Astrocyte of the spinal cord (primary cell): Measurements from ENCODE around the gene SGMS2.

Experiments
- DNase-seq: peaks from one replicate; pipeline ENCODE4 v3.0.0; 2011; ENCODE audit warnings: low read depth, low spot score
- H3K4me3 ChIP-seq: 2 replicates; pipeline ENCODE4 v1.5.1; 2011; ENCODE audit warnings: low read depth, mild to moderate bottlenecking, low read length, moderate library complexity
- in situ Hi-C: cut with HindIII; loops from 2 replicates; pipeline ENCODE4 v1.10.0; 2017; ENCODE audit warnings: low sequenced_read_pairs
- TF ChIP-seq, protein P1 (sequence below): IDR thresholded peaks from 2 replicates; pipeline ENCODE4 v1.5.1; 2012; ENCODE audit warnings: low read depth, mild to moderate bottlenecking, low read length, inconsistent platforms

Gene SGMS2

DNA sequence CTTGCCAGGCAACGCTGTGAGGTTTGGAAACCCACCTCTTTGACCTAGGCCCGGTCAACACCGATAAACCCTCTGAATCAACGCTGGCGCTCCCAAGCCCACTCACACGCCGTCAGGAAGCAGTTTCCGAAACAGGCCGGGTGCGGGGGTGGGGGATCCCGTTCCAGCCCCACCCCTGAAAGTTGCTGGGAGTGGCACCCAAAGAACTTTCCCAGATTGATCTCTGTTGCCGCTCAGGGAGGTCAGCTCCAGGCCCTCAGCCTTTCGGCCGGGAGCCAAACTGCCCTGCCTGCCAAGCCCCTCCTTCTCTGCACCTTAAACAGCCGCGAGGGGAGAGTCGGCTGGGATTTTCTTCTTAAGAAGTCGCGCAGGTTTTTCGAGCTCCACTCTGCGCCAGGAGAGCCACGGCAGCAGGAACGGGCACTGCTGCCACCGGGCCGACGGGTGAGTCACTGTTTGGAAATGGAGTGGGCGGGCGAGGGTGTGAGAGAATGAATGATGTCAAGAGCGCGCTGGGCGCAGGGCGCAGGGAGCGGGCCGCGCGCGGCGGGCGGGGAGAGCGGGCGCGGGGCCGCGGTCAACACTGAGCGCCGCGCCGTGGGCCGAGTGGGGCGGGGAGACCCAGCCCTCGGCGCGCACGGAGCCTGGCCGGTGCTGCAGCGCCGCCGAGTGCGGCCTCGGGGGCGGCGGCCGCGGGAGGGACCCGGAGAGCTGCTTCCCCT is at the start of gene SGMS2:
Gene SGMS2 (plus strand): TSS at position 583 of the 722 bp plus-strand sequence. CDS start 70,622 bp downstream, outside the sequence.
- DNase-seq = peak; percentile 85
- in situ Hi-C loops = no loop called here

DNA sequence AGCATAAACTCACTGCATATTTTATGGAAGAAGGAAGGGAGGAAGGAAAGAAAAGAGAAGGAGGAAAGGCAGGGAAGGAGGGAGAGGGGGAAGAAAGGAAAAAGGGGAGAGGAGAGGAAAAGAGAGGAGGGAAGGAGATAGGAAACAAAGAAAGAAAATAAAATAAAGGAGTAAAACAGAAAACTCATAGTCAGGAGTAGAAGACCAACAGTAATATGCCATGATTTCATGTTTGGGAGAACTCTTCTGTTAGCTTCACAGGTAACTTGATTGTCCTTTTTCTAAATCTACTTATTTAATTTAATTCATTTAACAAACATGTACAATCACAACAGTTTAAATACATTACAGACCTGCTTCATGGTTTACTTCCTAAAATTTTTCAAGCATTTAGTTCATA is 46.8 kb upstream of the SGMS2 start:
- no peak for DNase-seq
- no peak overlapping the region for H3K4me3 ChIP-seq
- TF ChIP-seq, protein P1, sequence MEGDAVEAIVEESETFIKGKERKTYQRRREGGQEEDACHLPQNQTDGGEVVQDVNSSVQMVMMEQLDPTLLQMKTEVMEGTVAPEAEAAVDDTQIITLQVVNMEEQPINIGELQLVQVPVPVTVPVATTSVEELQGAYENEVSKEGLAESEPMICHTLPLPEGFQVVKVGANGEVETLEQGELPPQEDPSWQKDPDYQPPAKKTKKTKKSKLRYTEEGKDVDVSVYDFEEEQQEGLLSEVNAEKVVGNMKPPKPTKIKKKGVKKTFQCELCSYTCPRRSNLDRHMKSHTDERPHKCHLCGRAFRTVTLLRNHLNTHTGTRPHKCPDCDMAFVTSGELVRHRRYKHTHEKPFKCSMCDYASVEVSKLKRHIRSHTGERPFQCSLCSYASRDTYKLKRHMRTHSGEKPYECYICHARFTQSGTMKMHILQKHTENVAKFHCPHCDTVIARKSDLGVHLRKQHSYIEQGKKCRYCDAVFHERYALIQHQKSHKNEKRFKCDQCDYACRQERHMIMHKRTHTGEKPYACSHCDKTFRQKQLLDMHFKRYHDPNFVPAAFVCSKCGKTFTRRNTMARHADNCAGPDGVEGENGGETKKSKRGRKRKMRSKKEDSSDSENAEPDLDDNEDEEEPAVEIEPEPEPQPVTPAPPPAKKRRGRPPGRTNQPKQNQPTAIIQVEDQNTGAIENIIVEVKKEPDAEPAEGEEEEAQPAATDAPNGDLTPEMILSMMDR = no peak
- in situ Hi-C loops = no loop called here

More for the DNA sequence above, at the start of gene SGMS2:
- peak within 1 kb of the TSS; percentile 72 for H3K4me3 ChIP-seq
- TF ChIP-seq, protein P1 = no peak

DNA sequence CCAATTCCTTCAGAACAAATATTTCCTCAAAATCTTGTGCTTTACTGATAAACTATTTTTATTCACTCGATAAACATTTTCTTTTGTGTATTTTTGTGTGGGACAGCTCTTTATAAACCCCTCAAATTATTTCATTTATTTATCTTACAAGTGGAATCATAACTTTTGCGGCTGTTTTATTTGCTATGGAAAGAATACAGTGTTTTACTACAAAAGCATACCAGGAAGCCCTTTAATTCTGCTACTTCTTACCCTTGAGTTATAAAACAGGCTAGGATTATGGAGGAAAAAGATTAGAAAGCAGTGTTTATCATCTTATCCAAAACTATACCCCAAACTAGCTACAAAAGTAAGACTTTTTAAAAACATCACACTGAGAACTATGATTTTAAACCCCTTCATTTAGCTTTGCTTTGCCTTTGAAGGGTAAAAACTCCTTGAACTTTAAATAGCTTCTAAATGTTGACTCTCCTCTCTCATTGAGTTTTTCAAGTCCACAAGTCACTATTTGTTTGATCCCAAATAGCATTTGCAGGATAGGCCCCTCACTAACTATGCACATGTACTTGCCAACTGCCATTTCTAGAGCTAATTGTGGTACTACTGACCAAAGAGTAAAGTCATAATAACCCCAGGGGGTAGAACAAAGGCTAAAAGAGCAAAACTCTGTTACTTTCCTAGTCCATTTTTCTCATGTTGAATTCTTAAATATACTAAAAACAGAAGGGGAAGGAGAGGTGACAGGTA is 45.8 kb upstream of the SGMS2 start:
- TF ChIP-seq, protein P1 = no peak
- DNase-seq = no peak
- in situ Hi-C loops = no loop called here
- H3K4me3 ChIP-seq = no peak overlapping the region

DNA sequence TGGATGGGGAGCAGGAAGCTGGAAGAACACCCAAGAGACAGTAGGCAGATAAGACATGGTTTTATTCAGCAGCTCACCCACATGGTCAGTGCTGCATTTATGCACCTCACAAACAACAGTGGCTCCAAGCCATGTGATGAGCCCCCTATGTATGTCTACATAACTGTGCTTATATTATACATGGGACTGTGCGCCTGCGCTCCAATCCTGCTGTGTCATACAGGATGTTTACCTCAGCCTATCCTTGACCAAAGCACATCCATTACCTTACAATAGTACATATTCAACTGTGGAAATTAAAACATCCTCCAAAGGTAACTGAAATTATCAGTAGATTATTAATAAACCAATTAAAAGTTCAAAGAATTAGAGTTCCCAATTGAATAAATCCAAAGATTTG is 44.1 kb upstream of the SGMS2 start:
- DNase-seq = peak; percentile 15
- H3K4me3 ChIP-seq = no peak overlapping the region
- TF ChIP-seq, protein P1 = no peak
- in situ Hi-C loops = no loop called here

DNA sequence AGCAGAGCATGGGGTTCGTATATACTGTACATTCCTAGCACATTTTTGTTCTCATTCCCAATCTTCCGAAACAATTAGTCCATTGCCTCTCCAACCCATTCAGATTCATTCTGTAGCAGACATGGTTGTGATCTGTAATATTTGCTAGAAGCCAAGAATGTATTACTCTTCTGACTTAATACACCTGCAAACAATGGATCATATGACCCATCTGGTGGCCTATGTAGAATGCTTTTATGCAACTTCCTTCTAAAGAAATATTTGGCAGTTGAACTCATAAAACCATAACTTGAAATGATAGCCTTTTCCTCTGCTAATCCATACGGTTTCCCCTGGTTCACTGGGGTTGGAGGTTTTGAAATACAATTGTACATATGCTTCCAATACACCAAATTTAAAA is 32.8 kb upstream of the SGMS2 start:
- in situ Hi-C loops = no loop called here
- no peak for DNase-seq
- H3K4me3 ChIP-seq = no peak overlapping the region
- TF ChIP-seq, protein P1 = no peak

DNA sequence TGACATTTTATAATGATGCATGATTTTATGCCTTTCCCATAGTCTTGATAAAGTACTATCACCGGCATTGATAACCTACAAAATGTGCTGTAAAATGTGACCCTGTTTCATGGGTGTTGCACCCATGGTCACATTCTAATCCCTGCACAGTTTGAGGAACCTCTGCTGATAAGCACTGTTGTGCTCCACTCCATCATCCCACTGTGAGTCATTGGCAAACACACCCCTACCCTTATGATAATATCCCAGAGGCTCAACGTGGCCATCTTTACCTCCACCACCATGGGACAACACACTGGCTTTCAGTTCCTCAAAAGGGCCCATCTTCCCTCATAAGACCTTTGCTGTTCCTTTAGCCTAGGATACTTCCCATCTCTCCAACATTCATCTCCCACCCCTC is 32.0 kb upstream of the SGMS2 start:
- no peak overlapping the region for H3K4me3 ChIP-seq
- TF ChIP-seq, protein P1 = no peak
- no peak for DNase-seq
- in situ Hi-C loops = no loop called here
